ENCODE measurements around the gene IL16.

DNA sequence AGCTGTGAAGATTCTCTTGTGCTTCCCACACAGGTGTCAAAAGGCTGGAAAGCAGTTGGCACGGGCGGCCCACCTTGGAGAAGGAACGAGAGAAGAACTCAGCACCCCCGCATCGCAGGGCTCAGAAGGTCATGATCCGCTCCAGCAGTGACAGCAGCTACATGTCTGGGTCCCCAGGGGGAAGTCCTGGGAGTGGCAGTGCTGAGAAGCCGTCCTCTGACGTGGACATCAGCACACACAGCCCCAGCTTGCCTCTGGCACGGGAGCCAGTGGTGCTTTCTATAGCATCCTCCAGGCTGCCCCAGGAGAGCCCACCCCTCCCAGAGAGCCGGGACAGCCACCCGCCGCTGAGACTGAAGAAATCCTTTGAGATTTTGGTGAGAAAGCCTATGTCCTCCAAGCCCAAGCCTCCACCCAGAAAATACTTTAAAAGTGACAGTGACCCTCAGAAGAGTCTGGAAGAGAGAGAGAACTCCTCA, 95.9 kb downstream of the IL16 start:
- TF ChIP-seq, protein P1, sequence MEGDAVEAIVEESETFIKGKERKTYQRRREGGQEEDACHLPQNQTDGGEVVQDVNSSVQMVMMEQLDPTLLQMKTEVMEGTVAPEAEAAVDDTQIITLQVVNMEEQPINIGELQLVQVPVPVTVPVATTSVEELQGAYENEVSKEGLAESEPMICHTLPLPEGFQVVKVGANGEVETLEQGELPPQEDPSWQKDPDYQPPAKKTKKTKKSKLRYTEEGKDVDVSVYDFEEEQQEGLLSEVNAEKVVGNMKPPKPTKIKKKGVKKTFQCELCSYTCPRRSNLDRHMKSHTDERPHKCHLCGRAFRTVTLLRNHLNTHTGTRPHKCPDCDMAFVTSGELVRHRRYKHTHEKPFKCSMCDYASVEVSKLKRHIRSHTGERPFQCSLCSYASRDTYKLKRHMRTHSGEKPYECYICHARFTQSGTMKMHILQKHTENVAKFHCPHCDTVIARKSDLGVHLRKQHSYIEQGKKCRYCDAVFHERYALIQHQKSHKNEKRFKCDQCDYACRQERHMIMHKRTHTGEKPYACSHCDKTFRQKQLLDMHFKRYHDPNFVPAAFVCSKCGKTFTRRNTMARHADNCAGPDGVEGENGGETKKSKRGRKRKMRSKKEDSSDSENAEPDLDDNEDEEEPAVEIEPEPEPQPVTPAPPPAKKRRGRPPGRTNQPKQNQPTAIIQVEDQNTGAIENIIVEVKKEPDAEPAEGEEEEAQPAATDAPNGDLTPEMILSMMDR (IDR thresholded peaks at IDR 0.05) = no peak
- TF ChIP-seq EZH2 (IDR thresholded peaks at IDR 0.05; ENCODE audit: borderline replicate concordance, insufficient read depth, low read depth, low read length, poor library complexity, severe bottlenecking) = no peak
